Measurements from ENCODE around the gene ULK1.

The ULK1 gene

DNA sequence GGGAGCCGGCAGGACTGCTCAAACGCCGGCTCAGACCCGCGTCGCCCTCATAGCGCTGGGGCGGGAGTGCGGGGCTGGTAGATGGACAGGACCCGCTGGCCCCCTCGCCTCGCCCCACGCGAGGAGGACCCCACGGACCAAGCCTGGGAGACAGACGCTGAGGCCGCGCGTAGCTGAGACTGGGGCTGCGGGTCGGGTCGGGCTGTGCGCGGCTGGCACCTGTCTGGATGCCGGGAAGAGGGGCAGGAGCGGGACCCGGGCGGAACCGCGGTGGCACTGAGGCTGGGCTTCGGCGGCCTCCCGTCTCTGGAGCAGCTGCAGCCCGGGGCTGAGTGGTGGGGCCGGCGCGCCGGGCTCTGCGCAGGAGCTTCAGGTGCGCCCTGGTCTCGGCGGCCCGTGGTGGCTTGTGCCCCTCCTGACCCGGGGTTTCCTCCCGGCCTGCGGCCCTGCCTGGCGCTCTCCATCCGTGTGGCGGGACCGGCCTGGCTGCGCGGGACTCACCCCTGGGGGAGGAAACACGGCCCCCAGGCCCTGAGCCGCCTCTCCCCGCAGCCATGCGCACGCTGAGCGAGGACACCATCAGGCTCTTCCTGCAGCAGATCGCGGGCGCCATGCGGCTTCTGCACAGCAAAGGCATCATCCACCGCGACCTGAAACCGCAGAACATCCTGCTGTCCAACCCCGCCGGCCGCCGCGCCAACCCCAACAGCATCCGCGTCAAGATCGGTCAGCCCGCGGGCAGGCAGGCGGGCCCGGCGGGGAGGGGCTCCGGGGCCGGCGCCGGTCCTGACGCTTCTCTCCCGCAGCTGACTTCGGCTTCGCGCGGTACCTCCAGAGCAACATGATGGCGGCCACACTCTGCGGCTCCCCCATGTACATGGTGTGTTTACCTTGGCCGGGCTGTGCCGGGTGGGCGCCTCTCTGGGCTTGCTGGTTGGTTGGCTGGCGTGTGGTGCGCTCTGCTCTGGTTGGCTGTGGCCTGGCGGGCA is 14.0 kb downstream of the ULK1 start:
- no peak for DNase-seq (ENCODE audit: low read depth)

DNA sequence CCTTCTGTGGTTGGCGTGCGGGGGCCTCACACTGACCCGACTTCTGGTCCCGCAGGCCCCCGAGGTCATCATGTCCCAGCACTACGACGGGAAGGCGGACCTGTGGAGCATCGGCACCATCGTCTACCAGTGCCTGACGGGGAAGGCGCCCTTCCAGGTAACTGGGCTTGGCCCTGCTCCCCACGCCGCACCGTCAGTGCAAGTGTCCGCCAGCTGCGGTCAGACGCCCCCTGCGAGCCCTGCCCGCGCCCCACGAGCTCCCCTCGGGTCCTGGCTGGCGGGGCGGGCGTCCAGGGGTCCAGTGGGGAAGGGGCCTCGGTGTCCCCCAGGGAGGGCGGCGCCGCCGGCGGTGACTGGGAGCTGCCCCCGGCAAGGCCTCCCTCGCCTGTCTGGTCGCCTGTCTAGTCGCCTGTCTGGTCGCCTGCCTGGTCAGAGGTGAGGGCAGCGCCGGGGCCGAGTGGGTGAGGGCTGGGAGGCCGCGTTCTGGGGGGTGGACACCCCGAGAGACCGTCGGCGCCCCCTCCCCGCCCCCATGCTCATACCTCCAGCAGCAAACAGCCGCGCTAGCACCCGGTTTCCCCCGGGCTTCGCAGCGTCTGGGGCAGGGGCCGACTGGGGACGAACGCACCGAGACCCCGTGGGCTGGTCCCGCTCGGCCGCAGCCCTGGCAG is 14.8 kb downstream of the ULK1 start:
- no peak for DNase-seq (ENCODE audit: low read depth)

DNA sequence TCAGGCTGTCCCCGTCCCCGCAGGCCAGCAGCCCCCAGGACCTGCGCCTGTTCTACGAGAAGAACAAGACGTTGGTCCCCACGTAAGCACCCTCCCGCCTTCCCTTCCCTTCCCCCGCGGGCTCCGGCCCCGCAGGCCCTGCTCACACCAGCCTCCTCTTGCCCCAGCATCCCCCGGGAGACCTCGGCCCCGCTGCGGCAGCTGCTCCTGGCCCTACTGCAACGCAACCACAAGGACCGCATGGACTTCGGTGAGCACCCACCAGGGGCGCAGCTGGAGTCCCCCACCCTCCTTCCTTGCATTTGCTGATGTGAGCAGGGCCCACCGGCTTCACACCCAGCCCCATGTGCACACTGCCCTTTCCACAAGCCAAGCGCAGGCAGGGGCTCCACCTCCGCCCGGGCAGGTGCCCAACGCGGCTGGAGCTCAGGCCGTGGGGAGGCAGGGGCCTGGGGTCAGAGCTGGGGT is 15.4 kb downstream of the ULK1 start:
- no peak for DNase-seq (ENCODE audit: low read depth)

DNA sequence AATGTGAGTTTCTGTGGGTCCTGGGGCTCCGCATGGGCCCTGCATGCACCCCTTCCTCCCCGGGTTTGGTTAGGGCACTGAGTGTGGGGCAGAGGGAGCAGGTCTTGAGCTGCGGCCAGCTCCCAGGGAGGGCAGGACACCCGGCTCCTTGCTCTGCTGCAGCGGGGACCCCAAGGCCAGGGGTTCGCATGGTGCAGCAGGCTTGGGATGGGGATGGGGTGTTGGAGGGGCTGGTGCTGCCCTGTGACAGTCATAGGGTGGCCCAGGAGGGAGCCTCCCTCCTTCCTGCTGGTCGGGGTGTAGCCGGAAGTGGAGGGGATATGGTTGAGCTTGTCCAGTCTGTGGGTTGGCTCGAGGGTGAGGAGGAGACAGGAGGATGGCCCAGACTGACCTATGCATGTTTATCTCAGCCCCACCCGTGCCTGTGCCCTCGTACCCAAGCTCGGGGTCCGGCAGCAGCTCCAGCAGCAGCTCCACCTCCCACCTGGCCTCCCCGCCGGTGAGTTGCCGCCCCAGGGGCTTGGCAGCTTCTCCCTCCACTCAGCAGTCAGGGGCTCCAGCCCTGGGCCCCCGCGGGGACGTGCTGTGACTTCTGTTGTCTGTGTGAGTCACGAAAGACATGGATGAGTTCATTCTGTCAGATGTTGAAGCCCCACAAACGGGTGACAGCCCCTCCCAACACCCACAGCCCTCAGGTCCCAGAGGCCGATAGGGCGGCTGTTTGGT is 16.0 kb downstream of the ULK1 start:
- DNase-seq (ENCODE audit: low read depth), result peak; percentile 33

DNA sequence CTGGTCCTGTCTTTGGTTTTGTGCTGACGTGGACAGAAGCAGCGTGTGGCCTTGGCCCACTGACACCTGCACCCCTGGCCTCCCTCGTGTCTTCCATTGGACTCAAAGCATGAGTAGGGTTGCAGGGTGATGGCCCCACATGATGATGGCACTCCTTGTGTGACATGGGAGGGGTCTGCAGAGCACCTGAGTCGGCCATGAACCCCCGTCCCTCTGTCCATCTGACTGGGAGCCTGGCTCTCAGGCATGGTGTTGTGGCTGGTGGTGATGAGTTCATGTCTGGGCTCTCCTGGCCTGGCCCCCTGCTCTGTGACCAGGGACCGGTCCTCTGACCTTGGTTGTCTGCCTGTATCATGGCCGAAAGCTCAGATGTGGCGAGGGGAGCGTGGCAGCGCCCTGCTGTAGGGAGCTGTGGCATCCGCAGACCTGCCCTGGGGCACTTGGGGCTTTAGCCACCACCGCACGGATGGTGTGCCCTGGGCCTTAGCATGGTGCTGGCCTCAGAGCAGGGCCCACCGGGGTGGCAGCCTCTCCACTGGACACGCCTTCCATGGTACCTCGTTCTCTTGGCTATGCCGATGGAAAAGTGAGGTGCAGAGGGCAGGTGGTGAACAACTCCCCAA is 16.7 kb downstream of the ULK1 start:
- DNase-seq (ENCODE audit: low read depth), result no peak

DNA sequence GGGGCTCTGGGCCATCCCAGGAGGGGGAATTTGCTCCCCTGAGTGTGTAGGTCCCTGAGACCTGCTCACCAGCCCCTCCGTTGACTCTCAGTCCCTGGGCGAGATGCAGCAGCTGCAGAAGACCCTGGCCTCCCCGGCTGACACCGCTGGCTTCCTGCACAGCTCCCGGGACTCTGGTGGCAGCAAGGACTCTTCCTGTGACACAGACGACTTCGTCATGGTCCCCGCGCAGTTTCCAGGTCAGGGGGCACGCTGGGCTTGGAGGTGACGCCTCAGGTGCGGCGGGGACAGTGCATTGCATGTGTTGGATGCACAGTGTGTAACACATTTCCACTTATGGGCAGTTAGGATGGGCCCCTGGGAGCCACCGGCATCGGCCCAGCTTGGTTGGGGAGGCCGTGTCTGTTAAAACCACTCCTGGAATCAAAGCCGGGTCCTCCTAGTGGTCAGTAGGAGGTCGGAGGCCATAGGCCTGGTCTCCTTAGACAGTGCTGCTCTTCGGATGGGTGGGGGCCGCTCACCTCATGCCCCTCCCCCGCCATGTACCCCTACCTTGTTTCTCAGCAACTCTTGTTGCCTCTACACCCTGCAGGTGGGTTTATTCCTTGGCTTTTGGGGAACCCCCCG is 17.5 kb downstream of the ULK1 start:
- DNase-seq (ENCODE audit: low read depth), result peak; percentile 14

DNA sequence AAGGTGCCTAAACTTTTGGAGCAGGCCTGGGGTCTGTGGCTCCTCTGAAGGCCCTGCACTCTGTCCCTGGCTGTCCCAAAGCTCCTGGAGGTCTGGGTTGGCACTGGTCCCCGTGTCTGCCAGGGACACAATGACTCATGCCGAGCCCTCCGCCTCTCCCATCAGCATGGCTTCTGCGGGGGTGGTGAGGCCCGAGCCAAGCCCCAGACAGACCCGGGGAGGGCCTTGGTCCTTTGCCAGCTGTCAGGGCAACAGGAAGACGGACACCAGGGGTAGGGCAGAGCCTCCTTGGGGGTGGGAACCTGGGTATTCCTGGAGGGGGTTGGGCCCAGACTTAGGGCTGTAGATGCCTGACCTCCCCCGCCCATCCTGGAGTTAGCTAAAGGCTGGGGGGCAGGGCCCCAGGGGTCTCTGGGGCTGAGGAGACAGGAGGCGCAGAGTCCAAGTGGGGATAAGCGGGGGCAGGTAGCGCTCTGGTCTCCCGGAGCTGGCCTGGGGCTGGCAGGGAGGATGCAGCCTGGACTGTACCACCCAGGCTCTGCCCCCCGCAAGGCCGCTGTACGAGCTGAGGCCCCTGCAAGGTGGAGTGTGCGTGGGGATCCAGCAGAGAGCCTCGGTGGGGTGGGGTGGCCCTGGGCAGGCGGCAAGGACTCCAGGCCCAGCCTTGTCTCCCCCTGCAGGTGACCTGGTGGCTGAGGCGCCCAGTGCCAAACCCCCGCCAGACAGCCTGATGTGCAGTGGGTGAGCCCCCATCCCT is 18.3 kb downstream of the ULK1 start:
- DNase-seq (ENCODE audit: low read depth), result peak; percentile 82

DNA sequence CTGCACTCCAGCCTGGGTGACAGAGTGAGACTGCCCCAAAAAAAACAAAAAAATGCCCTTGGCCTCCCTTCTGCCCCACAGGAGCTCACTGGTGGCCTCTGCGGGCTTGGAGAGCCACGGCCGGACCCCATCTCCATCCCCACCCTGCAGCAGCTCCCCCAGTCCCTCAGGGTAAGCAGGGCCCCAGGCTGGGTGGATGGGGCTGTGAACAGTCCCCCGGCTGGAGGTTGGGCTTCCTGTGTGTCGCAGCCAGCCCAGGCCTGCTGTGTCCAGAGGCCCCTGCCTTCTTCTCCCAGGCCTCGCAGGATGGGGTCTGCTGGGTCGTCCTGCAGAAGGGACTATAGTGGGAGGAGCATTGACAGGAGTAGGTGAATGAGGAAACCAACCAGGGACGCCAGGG is 19.2 kb downstream of the ULK1 start:
- no peak for DNase-seq (ENCODE audit: low read depth)

DNA sequence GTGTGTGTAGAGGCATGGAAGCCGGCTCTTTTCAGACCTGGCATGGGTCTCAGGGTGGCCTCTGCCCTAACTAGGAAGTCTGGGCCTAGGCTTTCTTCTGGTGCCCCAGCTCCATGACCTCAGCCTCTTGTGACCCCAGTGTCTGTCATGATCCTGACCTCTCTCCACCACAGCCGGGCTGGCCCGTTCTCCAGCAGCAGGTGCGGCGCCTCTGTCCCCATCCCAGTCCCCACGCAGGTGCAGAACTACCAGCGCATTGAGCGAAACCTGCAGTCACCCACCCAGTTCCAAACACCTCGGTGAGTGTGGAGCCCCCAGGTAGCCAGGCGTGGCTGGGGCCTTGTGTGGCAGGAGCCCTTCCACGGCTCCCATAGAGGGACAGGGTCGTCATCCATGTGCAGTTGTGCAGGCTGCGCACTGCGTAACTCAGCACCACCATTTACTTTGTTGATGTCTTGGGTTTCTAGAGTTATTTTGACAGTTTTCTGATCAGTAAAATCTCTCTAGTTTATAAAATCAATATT is 19.8 kb downstream of the ULK1 start:
- no peak for DNase-seq (ENCODE audit: low read depth)

DNA sequence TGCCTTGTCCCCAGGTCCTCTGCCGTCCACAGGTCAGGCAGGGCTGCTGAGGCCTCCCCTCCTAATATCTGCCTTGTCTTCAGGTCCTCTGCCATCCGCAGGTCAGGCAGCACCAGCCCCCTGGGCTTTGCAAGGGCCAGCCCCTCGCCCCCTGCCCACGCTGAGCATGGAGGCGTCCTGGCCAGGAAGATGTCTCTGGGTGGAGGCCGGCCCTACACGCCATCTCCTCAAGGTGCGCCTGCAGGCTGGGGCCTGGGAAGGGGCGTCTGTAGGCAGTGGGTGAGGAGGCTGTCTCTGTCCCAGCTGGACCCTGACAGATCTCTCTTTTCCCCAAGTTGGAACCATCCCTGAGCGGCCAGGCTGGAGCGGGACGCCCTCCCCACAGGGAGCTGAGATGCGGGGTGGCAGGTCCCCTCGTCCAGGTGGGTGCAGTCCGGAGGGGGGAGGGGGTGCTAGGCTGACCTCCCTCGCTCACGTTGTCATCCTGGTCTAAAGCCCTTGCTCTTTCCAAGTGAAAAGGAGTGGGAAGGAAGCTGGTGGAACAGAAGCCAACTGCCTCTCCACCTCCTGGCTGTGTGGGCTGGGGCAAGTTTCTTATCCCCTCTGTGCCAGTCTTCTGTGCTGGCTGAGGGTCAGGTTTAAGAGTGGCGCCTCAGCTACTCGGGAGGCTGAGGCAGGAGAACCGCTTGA is 20.7 kb downstream of the ULK1 start:
- no peak for DNase-seq (ENCODE audit: low read depth)

DNA sequence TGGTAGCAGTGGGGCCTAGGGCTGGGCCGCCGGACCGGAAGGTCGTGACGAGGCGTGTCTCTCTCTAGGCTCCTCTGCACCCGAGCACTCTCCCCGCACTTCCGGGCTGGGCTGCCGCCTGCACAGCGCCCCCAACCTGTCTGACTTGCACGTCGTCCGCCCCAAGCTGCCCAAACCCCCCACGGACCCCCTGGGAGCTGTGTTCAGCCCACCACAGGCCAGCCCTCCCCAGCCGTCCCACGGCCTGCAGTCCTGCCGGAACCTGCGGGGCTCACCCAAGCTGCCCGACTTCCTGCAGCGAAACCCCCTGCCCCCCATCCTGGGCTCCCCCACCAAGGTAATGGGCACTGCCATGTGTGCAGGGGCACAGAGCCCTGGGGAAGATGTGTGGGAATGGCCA is 21.4 kb downstream of the ULK1 start:
- DNase-seq (ENCODE audit: low read depth), result no peak

DNA sequence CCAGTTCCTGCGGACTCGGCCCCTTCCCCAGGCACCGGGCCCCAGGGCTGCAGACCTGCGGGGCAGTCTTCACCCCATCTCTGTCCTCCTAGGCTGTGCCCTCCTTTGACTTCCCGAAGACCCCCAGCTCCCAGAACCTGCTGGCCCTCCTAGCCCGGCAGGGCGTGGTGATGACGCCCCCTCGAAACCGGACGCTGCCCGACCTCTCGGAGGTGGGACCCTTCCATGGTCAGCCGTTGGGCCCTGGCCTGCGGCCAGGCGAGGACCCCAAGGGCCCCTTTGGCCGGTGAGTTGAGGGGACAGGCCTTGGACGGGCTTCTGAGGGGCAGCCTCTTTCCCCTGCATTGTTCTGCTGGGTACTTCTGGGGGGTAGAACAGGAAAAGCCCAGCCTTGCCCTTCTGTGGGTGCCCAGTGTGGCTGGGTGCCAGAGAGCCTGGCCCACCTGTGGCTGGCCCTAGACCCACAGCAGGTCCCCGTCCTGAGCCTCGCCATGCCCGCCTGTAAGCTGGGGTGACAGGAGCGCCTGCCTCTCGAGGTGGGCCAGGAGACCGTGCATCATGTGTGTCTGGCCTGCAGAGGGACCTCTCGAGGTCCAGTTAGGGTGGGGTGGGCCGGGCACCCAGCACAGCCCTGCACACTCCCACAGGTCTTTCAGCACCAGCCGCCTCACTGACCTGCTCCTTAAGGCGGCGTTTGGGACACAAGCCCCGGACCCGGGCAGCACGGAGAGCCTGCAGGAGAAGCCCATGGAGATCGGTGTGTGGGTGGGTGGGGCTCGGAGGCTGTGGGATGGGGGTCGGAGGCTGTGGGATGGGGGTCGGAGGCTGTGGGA is 22.1 kb downstream of the ULK1 start:
- DNase-seq (ENCODE audit: low read depth), result peak; percentile 17

DNA sequence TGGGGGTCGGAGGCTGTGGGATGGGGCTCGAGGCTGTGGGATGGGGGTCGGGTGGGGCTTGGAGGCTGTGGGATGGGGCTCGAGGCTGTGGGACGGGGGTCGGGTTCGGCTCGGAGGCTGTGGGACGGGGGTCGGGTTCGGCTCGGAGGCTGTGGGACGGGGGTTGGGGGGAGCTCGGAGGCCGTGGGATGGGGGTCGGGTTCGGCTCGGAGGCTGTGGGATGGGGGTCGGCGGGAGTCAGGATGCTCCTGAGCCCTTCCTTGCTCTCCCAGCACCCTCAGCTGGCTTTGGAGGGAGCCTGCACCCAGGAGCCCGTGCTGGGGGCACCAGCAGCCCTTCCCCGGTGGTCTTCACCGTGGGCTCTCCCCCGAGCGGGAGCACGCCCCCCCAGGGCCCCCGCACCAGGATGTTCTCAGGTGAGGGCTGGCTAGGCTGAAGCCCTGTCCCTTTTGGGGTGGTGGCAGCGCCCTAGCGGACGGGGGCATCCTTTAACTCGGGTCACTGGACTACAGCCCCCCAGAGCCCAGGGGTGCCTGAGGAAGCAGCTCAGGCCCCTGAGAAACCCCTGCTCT is 22.8 kb downstream of the ULK1 start:
- no peak for DNase-seq (ENCODE audit: low read depth)

DNA sequence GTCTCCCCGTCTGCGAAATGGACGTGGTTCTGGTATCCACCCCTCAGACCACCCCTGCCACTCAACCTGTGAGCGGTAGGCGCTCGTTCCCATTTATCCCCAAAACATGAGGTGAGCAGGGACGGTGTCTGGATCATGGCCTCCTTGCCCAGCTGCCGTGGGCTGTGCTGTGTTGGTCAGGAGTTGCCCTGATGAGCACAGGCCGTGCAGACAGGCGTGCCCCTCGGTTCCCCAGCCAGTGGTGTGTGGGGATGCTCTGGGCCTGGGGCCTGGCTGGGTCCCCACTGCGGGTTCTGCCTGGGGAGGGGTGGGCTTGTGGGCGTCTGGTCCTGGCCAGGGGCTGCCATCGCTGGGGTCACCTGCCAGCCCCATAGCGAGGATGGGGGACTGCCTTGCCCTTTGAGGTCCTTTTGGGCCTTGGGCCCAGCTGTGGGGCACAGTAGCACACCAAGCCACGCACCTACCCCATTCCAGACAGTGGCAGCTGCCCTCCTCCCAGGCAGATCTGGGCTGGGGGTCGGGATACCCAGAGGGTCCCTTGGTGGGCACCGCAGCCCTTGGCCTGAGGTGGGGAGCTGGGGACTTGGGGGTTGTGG is 23.4 kb downstream of the ULK1 start:
- DNase-seq (ENCODE audit: low read depth), result no peak

DNA sequence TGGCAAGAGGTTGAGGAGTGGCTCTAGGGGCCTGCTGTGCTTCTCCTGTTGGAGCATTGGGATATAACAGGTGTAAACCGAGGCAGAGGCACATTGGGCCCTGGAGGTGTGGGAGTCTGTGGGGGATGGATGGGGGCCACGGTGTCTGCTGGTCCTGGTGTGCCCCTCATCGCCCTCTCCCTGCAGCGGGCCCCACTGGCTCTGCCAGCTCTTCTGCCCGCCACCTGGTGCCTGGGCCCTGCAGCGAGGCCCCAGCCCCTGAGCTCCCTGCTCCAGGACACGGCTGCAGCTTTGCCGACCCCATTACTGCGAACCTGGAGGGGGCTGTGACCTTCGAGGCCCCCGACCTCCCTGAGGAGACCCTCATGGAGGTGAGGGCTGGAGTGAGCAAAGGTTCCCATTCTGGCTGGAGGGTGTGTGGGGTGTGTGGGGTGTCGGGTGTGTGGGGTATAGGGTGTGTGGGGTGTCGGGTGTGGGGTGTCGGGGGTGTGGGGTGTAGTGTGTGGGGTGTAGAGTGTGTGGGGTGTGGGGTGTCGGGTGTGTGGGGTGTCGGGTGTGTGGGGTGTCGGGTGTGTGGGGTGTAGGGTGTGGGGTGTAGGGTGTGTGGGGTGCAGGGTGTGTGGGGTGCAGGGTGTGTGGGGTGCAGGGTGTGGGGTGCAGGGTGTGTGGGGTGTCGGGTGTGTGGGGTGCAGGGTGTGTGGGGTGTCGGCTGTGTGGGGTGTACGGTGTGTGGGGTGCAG is 24.1 kb downstream of the ULK1 start:
- DNase-seq (ENCODE audit: low read depth), result no peak

DNA sequence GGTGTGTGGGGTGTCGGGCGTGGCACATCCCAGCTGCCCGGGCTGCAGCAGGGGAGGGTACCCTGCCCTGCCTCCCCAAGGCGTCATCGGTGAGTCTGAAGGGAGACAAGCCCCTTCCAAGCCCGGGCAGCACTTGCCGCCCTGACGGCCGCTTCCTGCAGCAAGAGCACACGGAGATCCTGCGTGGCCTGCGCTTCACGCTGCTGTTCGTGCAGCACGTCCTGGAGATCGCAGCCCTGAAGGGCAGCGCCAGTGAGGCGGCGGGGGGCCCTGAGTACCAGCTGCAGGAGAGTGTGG is 24.6 kb downstream of the ULK1 start:
- no peak for DNase-seq (ENCODE audit: low read depth)

DNA sequence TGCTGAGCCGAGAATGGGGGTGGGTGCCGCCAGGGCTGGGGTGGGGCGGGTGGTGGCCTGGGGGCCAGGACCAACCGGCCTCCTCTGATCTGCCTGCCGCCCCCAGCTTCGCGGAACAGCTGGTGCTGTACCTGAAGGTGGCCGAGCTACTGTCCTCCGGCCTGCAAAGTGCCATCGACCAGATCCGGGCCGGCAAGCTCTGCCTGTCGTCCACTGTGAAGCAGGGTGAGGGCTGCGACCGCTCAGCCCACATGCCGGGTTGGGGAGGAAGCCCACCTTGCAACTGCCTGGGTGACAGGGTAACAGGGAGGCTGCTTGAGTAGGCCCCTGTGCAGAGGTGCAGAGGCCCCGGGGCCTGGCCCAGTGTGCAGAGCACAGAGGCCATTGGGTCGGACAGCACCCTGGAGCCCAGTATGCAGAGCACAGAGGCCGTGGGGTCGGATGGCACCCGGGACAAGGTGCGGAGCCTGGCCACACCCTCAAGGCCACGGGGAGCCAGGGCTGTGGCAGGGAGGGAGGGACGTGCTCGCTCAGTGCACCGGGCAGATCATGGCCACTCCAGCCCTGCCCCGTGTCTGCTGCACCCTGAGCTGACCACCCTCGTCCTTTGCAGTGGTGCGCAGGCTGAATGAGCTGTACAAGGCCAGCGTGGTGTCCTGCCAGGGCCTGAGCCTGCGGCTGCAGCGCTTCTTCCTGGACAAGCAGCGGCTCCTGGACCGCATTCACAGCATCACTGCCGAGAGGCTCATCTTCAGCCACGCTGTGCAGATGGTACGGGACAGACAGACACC is 25.1 kb downstream of the ULK1 start:
- DNase-seq (ENCODE audit: low read depth), result no peak

Measured in ELR (cell line).